DND-41 (cell line): ENCODE measurements around the gene PRKAG2.

ENCODE experiments used
- ATAC-seq: fragments of 200-7000 bp; cut with Tn5 transposase; 3 replicates; pipeline ENCODE4 v1.9.1; 2021; ENCODE audit warnings: low read depth; ENCODE audit not compliant: insufficient read depth
- DNase-seq: peaks from one replicate; pipeline ENCODE4 v3.0.0-alpha.2; 2020
- H2AFZ ChIP-seq: 2 replicates; pipeline ENCODE4 v1.6.0; 2012; ENCODE audit warnings: low read depth, low read length
- H3K27ac ChIP-seq: 2 replicates; pipeline ENCODE4 v1.5.1; 2012; ENCODE audit warnings: low read length, inconsistent platforms
- H3K27me3 ChIP-seq: fragments of 200-600 bp; sonication (generic); 2 replicates; pipeline ENCODE4 v1.6.0; 2012; ENCODE audit warnings: low read length, mild to moderate bottlenecking, inconsistent platforms; ENCODE audit not compliant: insufficient read depth, poor library complexity
- H3K36me3 ChIP-seq: 2 replicates; pipeline ENCODE4 v1.5.1; 2012; ENCODE audit warnings: low read length, inconsistent platforms; ENCODE audit not compliant: insufficient read depth
- H3K4me1 ChIP-seq: 2 replicates; pipeline ENCODE4 v1.5.1; 2012; ENCODE audit warnings: mild to moderate bottlenecking, low read length; ENCODE audit not compliant: insufficient read depth
- H3K4me2 ChIP-seq: 2 replicates; pipeline ENCODE4 v1.6.0; 2012; ENCODE audit warnings: mild to moderate bottlenecking, moderate library complexity, low read length, inconsistent platforms; ENCODE audit not compliant: insufficient read depth
- H3K4me3 ChIP-seq, 2 experiments: fragments of 200-600 bp in 1 of 2; shearing (Covaris generic) in 1 of 2; 2 replicates each; pipeline ENCODE4 v1.5.1; 2012 to 2016; ENCODE audit warnings: inconsistent platforms in 2 of 2, low read length in 2 of 2, mild to moderate bottlenecking in 2 of 2, low read depth in 1 of 2, moderate library complexity in 1 of 2
- H3K79me2 ChIP-seq: 2 replicates; pipeline ENCODE4 v1.6.0; 2012; ENCODE audit warnings: low read length, inconsistent platforms; ENCODE audit not compliant: insufficient read depth
- H3K9ac ChIP-seq: 2 replicates; pipeline ENCODE4 v1.6.0; 2012; ENCODE audit warnings: low read depth, mild to moderate bottlenecking, inconsistent platforms, low read length, moderate library complexity
- H3K9me3 ChIP-seq: 2 replicates; pipeline ENCODE4 v1.5.1; 2012; ENCODE audit warnings: low read length, moderate library complexity, mild to moderate bottlenecking, inconsistent platforms; ENCODE audit not compliant: insufficient read depth, severe bottlenecking
- H4K20me1 ChIP-seq: 2 replicates; pipeline ENCODE4 v1.6.0; 2012; ENCODE audit warnings: low read length; ENCODE audit not compliant: insufficient read depth
- CTCF ChIP-seq: IDR thresholded peaks from 2 replicates; pipeline ENCODE4 v1.5.1; 2012; ENCODE audit warnings: borderline replicate concordance, low read length, moderate library complexity, mild to moderate bottlenecking; ENCODE audit not compliant: poor library complexity, severe bottlenecking; ENCODE audit errors: extremely low read depth
- EZH2 ChIP-seq: IDR thresholded peaks from 3 replicates; pipeline ENCODE4 v1.6.1; 2012; ENCODE audit warnings: borderline replicate concordance, low read depth, mild to moderate bottlenecking, moderate library complexity, low read length, inconsistent platforms; ENCODE audit not compliant: severe bottlenecking

Gene PRKAG2

GRCh38 chr7:151551820-151552219, 325.1 kb downstream of the PRKAG2 start:
- Histone ChIP-seq H3K27me3 (peaks cover 13% of the 10 kb centered on the region), H3K36me3 (no peaks in the 10 kb centered on the region), H3K4me3 (no peak overlapping the region), H3K4me1 (no peaks in the 10 kb centered on the region), H3K4me2 (no peak overlapping the region), H3K9ac (no peak overlapping the region), H3K9me3 (no peaks in the 10 kb centered on the region), H2AFZ (no peak overlapping the region), H4K20me1 (no peaks in the 10 kb centered on the region), H3K79me2 (no peaks in the 10 kb centered on the region), H3K27ac (no peak overlapping the region)
- TF ChIP-seq EZH2, result no peak
- no peak for TF ChIP-seq CTCF
- no peak for ATAC-seq
- no peak for DNase-seq

DNA sequence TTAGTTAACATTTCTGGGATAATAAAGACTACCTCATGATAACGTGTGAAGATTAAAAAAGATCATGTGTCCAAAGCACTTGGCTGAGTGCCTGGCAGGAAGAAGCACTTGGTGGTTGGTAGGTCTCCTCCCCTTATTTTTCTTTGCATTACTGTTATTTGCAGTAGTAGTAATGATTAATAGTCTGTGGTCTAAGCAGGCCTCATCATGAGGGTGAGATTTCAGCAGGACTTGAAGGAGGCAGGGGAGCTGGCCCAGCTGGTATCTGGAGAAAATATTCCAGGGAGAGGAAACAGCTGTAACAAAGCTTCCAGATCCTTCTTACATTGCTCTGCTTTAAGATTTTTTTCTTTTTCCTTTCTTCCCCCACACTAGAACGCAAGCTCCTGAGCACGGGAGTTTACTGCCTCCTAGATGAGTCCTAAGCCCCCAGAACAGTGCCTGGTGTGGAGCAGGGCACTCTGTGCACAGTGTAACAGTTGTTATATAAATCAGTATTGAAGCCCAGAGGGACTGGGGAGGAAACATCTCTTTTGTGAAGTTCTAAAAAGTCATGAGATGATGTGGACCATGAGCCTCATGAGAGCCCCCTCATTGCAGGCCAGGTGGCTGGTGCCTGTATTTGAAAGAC, 326.1 kb downstream of the PRKAG2 start:
- Histone ChIP-seq H3K9me3 (no peaks in the 10 kb centered on the region), H2AFZ (no peak overlapping the region), H3K36me3 (no peaks in the 10 kb centered on the region), H3K27ac (no peak overlapping the region), H3K27me3 (peaks cover 17% of the 10 kb centered on the region), H3K4me1 (no peaks in the 10 kb centered on the region), H3K9ac (no peak overlapping the region), H3K79me2 (no peaks in the 10 kb centered on the region), H3K4me2 (no peak overlapping the region), H4K20me1 (no peaks in the 10 kb centered on the region), H3K4me3 (no peak overlapping the region)
- TF ChIP-seq CTCF (no peak), EZH2 (no peak)
- ATAC-seq, result no peak
- DNase-seq, result no peak

DNA sequence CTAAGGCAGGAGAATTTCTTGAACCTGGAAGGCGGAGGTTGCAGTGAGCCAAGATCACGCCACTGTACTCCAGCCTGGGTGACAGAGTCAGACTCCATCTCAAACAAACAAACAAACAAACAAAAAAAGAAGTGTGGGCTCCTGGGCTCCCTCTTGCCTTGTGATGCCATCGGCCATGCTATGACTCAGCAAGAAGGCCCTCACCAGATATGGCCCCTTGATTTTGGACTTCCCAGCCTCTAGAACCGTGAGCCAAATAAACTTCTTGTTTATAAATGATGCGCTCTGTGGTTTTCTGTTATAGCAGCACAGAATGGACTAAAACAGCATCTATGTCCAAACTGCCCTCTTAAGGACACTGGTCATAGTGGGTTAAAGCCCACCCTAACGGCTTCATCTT, 327.3 kb downstream of the PRKAG2 start:
- H3K27me3 ChIP-seq, result peaks cover 17% of the 10 kb centered on the region
- H3K27ac ChIP-seq, result no peak overlapping the region
- ATAC-seq, result no peak
- no peak overlapping the region for H3K4me2 ChIP-seq
- no peaks in the 10 kb centered on the region for H3K9me3 ChIP-seq
- no peaks in the 10 kb centered on the region for H3K4me1 ChIP-seq
- H3K9ac ChIP-seq, result no peak overlapping the region
- no peak for DNase-seq
- no peak overlapping the region for H3K4me3 ChIP-seq
- H3K79me2 ChIP-seq, result no peaks in the 10 kb centered on the region
- H3K36me3 ChIP-seq, result no peaks in the 10 kb centered on the region
- TF ChIP-seq EZH2, result no peak
- TF ChIP-seq CTCF, result no peak
- H2AFZ ChIP-seq, result no peak overlapping the region
- H4K20me1 ChIP-seq, result no peaks in the 10 kb centered on the region
